ENCODE results near the gene TSSK3. TPM values are rescaled to one million over a fixed set of nuclear protein-coding genes. Genes with fewer than 3 reads are reported as not detected.
A peak's percentile ranks its signal among the peaks of the same experiment; 100 is the strongest.

The TSSK3 gene
- total and polyA plus RNA-seq, 2 donors (not counting 1 experiment from before 2014, with no cell fraction given): 1.8 to 11.6 TPM

- DNase-seq: no peak
- H4K20me1 ChIP-seq (ENCODE audit: control insufficient read depth, insufficient read depth, low read length, poor library complexity, severe bottlenecking): peaks cover 19% of the 10 kb centered on the region
- WGBS (ENCODE audit: insufficient coverage): 2% methylated on average over 15 of the region's 15 CpGs
Measured at GRCh38 chr1:32393832-32394140, 31.4 kb downstream of the TSSK3 start.

More at GRCh38 chr1:32393832-32394140, 31.4 kb downstream of the TSSK3 start:
- H3K27me3 ChIP-seq (replicated peaks in 1 of 4; ENCODE audit: control extremely low read depth in 1 of 4, control insufficient read depth in 3 of 4, insufficient read depth in 4 of 4, low read length in 3 of 4): no peaks in the 10 kb centered on the region
- peak; percentile 2 for ATAC-seq (ENCODE audit: low read depth)
- peaks cover 31% of the 10 kb centered on the region for H3K4me1 Mint-ChIP-seq
- H3K36me3 ChIP-seq (replicated peaks in 1 of 2; ENCODE audit: control extremely low read depth in 1 of 2, control insufficient read depth in 1 of 2, extremely low read depth in 1 of 2, insufficient read depth in 2 of 2, low read length in 1 of 2): peaks cover 9 to 31% of the 10 kb centered on the region in 2 experiments
- peak overlapping the region; percentile 99 for H3K27ac Mint-ChIP-seq
- peak overlapping the region; percentile 75 for H2AFZ ChIP-seq (ENCODE audit: insufficient read depth, low read depth, low read length, poor library complexity, severe bottlenecking)
- no peaks in the 10 kb centered on the region for H3K9me3 ChIP-seq (ENCODE audit: control extremely low read depth in 1 of 3, control insufficient read depth in 2 of 3, insufficient read depth in 1 of 3, low read length in 2 of 3)
- peak overlapping the region; percentile 45 to 94 (median 84) for H3K4me3 ChIP-seq (ENCODE audit: control extremely low read depth in 1 of 5, extremely low read depth in 1 of 5, insufficient read depth in 1 of 5, low read depth in 2 of 5, low read length in 4 of 5)
- H3K9ac ChIP-seq (ENCODE audit: low read length): peak overlapping the region; percentile 97
- peak overlapping the region; percentile 99 for H3K4me3 Mint-ChIP-seq
- intact Hi-C loops (cut with micrococcal nuclease): loop anchor here (1.0 to 2.0 kb wide), 10 partner anchors 42 to 1097 kb away; partner anchors contain the start of genes CCDC28B, EIF3I, KHDRBS1 and MARCKSL1
- peak overlapping the region; percentile 91 for H3K27ac ChIP-seq (ENCODE audit: low read length in 2 of 2)
- peaks cover under 1% of the 10 kb centered on the region for H3K27me3 Mint-ChIP-seq
- TF ChIP-seq, protein P1, sequence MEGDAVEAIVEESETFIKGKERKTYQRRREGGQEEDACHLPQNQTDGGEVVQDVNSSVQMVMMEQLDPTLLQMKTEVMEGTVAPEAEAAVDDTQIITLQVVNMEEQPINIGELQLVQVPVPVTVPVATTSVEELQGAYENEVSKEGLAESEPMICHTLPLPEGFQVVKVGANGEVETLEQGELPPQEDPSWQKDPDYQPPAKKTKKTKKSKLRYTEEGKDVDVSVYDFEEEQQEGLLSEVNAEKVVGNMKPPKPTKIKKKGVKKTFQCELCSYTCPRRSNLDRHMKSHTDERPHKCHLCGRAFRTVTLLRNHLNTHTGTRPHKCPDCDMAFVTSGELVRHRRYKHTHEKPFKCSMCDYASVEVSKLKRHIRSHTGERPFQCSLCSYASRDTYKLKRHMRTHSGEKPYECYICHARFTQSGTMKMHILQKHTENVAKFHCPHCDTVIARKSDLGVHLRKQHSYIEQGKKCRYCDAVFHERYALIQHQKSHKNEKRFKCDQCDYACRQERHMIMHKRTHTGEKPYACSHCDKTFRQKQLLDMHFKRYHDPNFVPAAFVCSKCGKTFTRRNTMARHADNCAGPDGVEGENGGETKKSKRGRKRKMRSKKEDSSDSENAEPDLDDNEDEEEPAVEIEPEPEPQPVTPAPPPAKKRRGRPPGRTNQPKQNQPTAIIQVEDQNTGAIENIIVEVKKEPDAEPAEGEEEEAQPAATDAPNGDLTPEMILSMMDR (IDR thresholded peaks at IDR 0.05): no peak
- no peak for TF ChIP-seq EZH2 (IDR thresholded peaks at IDR 0.05; ENCODE audit: borderline replicate concordance, insufficient read depth, low read depth, low read length, poor library complexity, severe bottlenecking)
- H3K79me2 ChIP-seq (ENCODE audit: control insufficient read depth, insufficient read depth, low read length): peaks cover 54% of the 10 kb centered on the region
- ChIA-PET CTCF (interaction anchor here (0.6 to 2.4 kb wide), 6 partner anchors 9 to 215 kb away, joined by 3 to 9 read pairs (median 8); partner anchors contain the start of gene TXLNA), POLR2A (interaction anchor here (0.7 to 1.4 kb wide), 4 partner anchors 34 to 321 kb away, joined by 3 to 12 read pairs (median 4); partner anchors contain the start of genes MARCKSL1 and TMEM39B)
- no peaks in the 10 kb centered on the region for H3K9me3 Mint-ChIP-seq (ENCODE audit: insufficient read depth)
- H3K4me2 ChIP-seq (replicated peaks; ENCODE audit: low read depth, low read length, poor library complexity, severe bottlenecking): peak overlapping the region; percentile 76
- peaks cover 14 to 27% of the 10 kb centered on the region in 2 donors for H3K4me1 ChIP-seq (ENCODE audit: control insufficient read depth in 2 of 2, insufficient read depth in 2 of 2, low read length in 2 of 2)

Measured in B cell (primary cell).